ENCODE measurements around the gene RPUSD4.

The RPUSD4 gene

DNA sequence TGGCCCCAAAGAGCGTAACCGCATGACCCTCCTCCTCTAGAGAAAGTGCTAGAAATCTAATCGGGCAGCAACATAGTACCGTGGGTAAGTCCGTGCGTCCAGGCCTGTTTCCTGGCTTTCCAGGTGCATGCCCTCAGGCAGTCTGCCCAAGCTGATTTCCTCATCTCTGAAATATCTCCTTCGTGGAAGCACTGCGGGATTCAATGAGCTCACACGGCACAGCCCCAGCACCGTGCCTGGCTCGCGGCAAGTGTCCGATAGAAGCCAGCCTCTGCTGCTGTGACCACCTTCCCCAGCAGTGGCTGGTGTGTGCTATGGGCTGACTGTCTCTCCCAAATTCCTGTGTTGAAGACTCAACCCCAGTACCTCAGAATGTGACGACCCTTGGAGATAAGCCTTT lies 20.7 kb downstream of the RPUSD4 start:
- H3K4me3 ChIP-seq (ENCODE audit: low read depth, low read length): no peak overlapping the region
- TF ChIP-seq, protein P1, sequence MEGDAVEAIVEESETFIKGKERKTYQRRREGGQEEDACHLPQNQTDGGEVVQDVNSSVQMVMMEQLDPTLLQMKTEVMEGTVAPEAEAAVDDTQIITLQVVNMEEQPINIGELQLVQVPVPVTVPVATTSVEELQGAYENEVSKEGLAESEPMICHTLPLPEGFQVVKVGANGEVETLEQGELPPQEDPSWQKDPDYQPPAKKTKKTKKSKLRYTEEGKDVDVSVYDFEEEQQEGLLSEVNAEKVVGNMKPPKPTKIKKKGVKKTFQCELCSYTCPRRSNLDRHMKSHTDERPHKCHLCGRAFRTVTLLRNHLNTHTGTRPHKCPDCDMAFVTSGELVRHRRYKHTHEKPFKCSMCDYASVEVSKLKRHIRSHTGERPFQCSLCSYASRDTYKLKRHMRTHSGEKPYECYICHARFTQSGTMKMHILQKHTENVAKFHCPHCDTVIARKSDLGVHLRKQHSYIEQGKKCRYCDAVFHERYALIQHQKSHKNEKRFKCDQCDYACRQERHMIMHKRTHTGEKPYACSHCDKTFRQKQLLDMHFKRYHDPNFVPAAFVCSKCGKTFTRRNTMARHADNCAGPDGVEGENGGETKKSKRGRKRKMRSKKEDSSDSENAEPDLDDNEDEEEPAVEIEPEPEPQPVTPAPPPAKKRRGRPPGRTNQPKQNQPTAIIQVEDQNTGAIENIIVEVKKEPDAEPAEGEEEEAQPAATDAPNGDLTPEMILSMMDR (IDR thresholded peaks at IDR 0.05; ENCODE audit: control insufficient read depth, extremely low read depth, insufficient read depth): no peak
- DNase-seq (ENCODE audit: low read depth): no peak

GRCh38 chr11:126189109-126189929 lies 22.1 kb downstream of the RPUSD4 start:
- DNase-seq (ENCODE audit: low read depth): no peak
- TF ChIP-seq, protein P1 (IDR thresholded peaks at IDR 0.05; ENCODE audit: control insufficient read depth, extremely low read depth, insufficient read depth): no peak
- no peak overlapping the region for H3K4me3 ChIP-seq (ENCODE audit: low read depth, low read length)

- H3K4me3 ChIP-seq (ENCODE audit: low read depth, low read length): no peak overlapping the region
- DNase-seq (ENCODE audit: low read depth): no peak
- TF ChIP-seq, protein P1 (IDR thresholded peaks at IDR 0.05; ENCODE audit: control insufficient read depth, extremely low read depth, insufficient read depth): no peak
Measured at GRCh38 chr11:126188332-126189108, 22.9 kb downstream of the RPUSD4 start.

DNA sequence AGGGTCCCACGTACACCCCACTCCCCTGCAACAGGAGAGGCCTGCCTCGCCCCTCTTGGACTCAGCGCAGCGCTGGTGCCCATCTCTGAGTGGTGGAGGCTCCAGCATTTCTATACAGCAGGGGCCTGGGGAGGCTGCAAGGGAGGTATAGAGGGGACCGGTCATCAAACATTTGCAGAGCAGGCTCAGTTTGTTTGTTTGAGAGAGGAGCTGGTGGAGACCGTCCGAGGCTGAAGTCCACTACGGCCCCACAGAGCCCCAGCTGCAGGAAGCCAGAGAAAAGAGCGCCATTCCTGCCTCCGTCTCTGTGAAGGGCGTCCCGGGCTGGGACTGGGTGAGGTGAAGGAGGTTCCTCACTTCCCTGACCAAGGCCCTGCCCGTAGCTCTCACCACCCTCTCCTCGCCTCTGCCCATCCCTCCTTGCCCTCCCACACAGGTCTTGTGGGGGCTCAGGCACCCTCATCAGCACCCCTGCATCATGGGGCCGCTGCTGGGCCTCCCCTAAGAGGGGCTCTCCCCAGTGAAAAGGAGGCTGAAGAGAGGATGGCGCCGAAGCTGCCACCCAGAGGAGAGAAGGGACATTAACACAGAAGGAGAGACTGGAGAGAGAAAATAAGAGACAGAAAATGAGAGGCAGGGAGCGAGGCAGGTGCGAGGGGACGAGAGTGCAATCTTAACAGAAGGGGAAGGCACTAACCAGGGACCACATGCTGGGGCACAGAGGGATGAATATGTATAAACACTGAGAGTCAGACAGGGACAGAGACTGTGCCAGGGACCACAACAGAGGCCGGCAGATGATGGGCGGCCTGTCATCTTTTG lies 24.5 kb downstream of the RPUSD4 start:
- no peak overlapping the region for H3K4me3 ChIP-seq (ENCODE audit: low read depth, low read length)
- DNase-seq (ENCODE audit: low read depth): no peak
- TF ChIP-seq, protein P1 (IDR thresholded peaks at IDR 0.05; ENCODE audit: control insufficient read depth, extremely low read depth, insufficient read depth): 0 out of 2 replicates have a peak, but pooled peaks have one; percentile 20

GRCh38 chr11:126186025-126186698 lies 25.3 kb downstream of the RPUSD4 start:
- no peak overlapping the region for H3K4me3 ChIP-seq (ENCODE audit: low read depth, low read length)
- no peak for DNase-seq (ENCODE audit: low read depth)
- TF ChIP-seq, protein P1 (IDR thresholded peaks at IDR 0.05; ENCODE audit: control insufficient read depth, extremely low read depth, insufficient read depth): no peak
